Fibroblast of lung (primary cell): ENCODE results near the gene OR11A1.

Source experiments
- CTCF ChIP-seq, 2 donors: IDR thresholded peaks in 1 of 2; conservative IDR thresholded peaks in 1 of 2; 1 replicate in 1 of 2; 2 replicates in 1 of 2; pipeline ENCODE4 v1.5.1; 2011 to 2012; ENCODE audit warnings: low read length in 2 of 2, control low read depth in 1 of 2, inconsistent platforms in 1 of 2, low read depth in 1 of 2, mild to moderate bottlenecking in 1 of 2
- EZH2 ChIP-seq: IDR thresholded peaks from 2 replicates; pipeline ENCODE4 v1.5.1; 2012; ENCODE audit warnings: low read length, control low read depth, mild to moderate bottlenecking; ENCODE audit errors: missing control alignments

GRCh38 chr6:29465801-29466200, 8.9 kb upstream of the OR11A1 start:
- TF ChIP-seq EZH2 (no peak), CTCF (conservative IDR thresholded peaks at IDR 0.05 in 1 of 2, IDR thresholded peaks at IDR 0.05 in 1 of 2; ENCODE audit: low read depth in 1 of 2, low read length in 2 of 2) (no peak)
